K562 (cell line): Measurements from ENCODE around the gene SPAG7. TPM values are rescaled to one million over a fixed set of nuclear protein-coding genes. Genes with fewer than 3 reads are reported as not detected.

ENCODE experiments used
- ARID4B ChIP-seq: sonication (generic); formaldehyde crosslinking; IDR thresholded peaks from 2 replicates; pipeline ENCODE4 v1.8.0; 2022; ENCODE audit warnings: mild to moderate bottlenecking, missing genetic modification reagents
- CTCF ChIP-seq, 3 experiments: IDR thresholded peaks in 2 of 3; conservative IDR thresholded peaks in 1 of 3; 2 replicates each; pipeline ENCODE4 v1.5.1; 2011 to 2012; ENCODE audit warnings: low read length in 3 of 3, mild to moderate bottlenecking in 3 of 3, control low read depth in 2 of 3, improper control_type of control experiment in 1 of 3, inconsistent platforms in 1 of 3, low read depth in 1 of 3, mixed read lengths in 1 of 3, moderate library complexity in 1 of 3; ENCODE audit not compliant: insufficient read depth in 2 of 3
- HBP1 ChIP-seq: fragments of 450-650 bp; formaldehyde crosslinking; IDR thresholded peaks from 2 replicates; pipeline ENCODE4 v1.4.0; 2022; ENCODE audit warnings: missing genetic modification characterization
- HLTF ChIP-seq: fragments of 450-650 bp; IDR thresholded peaks from 2 replicates; pipeline ENCODE4 v1.6.1; 2016
- RBM22 ChIP-seq: fragments of 200-400 bp; formaldehyde crosslinking; IDR thresholded peaks from 2 replicates; pipeline ENCODE4 v1.6.1; 2018; ENCODE audit warnings: low read length, low read depth; ENCODE audit not compliant: poor library complexity, severe bottlenecking
- SMAD1 ChIP-seq: fragments of 150-350 bp; IDR thresholded peaks from 2 replicates; pipeline ENCODE4 v1.6.1; 2014; ENCODE audit warnings: low read length, low read depth; ENCODE audit not compliant: partially characterized antibody
- SRSF1 ChIP-seq: fragments of 200-400 bp; formaldehyde crosslinking; IDR thresholded peaks from 2 replicates; pipeline ENCODE4 v1.6.1; 2017; ENCODE audit warnings: mild to moderate bottlenecking, low read depth, low read length, moderate library complexity
- ZNF174 ChIP-seq: fragments of 250-450 bp; sonication (Bioruptor Pico); IDR thresholded peaks from 2 replicates; pipeline ENCODE4 v1.4.0; 2020; ENCODE audit warnings: mild to moderate bottlenecking
- ZNF263 ChIP-seq: sonication (generic); formaldehyde crosslinking; IDR thresholded peaks from 2 replicates; pipeline ENCODE4 v1.8.0; 2022; ENCODE audit warnings: mild to moderate bottlenecking, missing genetic modification reagents, borderline replicate concordance
- ZNF354B ChIP-seq: fragments of 250-450 bp; sonication (Bioruptor Pico); IDR thresholded peaks from 2 replicates; pipeline ENCODE4 v1.4.0; 2020
- ZNF668 ChIP-seq: fragments of 250-450 bp; sonication (Bioruptor Pico); IDR thresholded peaks from 2 replicates; pipeline ENCODE4 v1.8.0; 2022; ENCODE audit warnings: mild to moderate bottlenecking, inconsistent platforms
- ZNF79 ChIP-seq: fragments of 250-450 bp; sonication (Bioruptor Pico); IDR thresholded peaks from 2 replicates; pipeline ENCODE4 v1.4.0; 2020; ENCODE audit warnings: low read depth, mild to moderate bottlenecking, moderate library complexity
- polyA plus RNA-seq, 8 experiments: library from polyadenylated mRNA; depleted of rRNA in 4 of 8; stranded (reverse) in 5 of 8; unstranded in 3 of 8; fragments of >200 nt; fragmentation: Nextera tagmentation in 2 of 8; fragmentation: Illumina TruSeq in 1 of 8; extraction: Ambion mirVana in 2 of 8; extraction: Trizol in 1 of 8; gene quantifications; 2 replicates each; pipeline versions ENCODE4 v1.2.1 to v1.2.3, GENCODE V29; 2011 to 2014; ENCODE audit warnings: inconsistent platforms in 1 of 8, missing spikeins in 1 of 8
- total RNA-seq, 7 experiments: library from RNA; depleted of rRNA in 6 of 7; stranded (reverse); fragments of >200 nt in 6 of 7; fragmentation: Illumina TruSeq in 2 of 7; extraction: Trizol in 2 of 7; gene quantifications; 2 replicates each; pipeline versions ENCODE4 v1.2.1 to v1.2.3, GENCODE V29; 2011 to 2021; ENCODE audit warnings: low replicate concordance in 1 of 7
- TF ChIP-seq, protein P1 (sequence below): sonication (generic); formaldehyde crosslinking; IDR thresholded peaks from 2 replicates; pipeline ENCODE4 v1.8.0; 2022; ENCODE audit warnings: mild to moderate bottlenecking, missing genetic modification reagents
- TF ChIP-seq, protein P2 (sequence below), 2 experiments: IDR thresholded peaks; 2 replicates each; pipeline ENCODE4 v1.6.1; 2011; ENCODE audit warnings: borderline replicate concordance in 1 of 2, control low read depth in 1 of 2, low read depth in 1 of 2, low read length in 1 of 2, mild to moderate bottlenecking in 1 of 2, mixed read lengths in 1 of 2, moderate library complexity in 1 of 2; ENCODE audit not compliant: insufficient read depth in 1 of 2, insufficient read length in 1 of 2, poor library complexity in 1 of 2, severe bottlenecking in 1 of 2; ENCODE audit errors: extremely low read depth in 1 of 2

Gene SPAG7
- total and polyA plus RNA-seq, 9 of the 15 experiments (the other 6 are each of a cell fraction or from before 2014, with no cell fraction given) = 5.6 to 53.5 (median 36.3) TPM

DNA sequence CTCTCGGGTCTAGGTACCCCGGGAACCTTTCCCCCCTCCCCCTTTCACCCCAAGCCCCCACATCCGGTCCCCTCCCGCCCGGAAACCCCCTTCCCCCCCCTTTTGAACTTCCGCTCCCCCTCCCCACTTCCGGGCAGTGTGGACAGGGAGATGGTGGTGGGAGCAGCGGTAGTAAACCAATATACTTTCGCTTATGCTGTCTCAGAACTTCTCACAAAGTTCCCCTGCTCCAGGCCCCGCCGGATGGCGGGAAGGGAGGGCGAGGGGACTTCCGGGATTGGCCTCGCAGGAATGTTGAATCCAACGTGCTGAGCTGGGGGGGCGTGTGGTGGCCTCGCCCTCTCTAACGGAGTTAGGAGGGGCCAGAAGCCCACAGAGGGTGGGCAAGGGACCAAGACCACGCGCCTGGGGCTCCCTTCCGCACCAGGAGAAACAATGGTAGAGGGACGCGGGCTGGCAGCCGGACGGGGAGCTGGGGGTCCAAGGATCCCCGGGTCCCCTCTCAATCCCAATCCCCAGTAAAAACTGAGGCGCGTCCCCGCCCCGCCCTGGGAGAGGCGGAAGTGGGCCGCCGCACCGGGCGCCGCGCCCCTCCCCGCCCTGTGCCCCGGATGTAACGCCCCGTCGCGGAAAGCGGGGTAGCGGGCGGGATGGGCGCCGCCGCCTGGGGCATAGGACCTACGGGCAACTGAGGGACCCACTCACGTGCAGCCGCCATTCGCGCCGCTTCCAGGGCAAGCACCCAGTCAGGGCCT, 20.0 kb downstream of the SPAG7 start (continued):
- no peak for TF ChIP-seq ZNF263 (CRISPR knock-in tag)
- TF ChIP-seq, protein P1, sequence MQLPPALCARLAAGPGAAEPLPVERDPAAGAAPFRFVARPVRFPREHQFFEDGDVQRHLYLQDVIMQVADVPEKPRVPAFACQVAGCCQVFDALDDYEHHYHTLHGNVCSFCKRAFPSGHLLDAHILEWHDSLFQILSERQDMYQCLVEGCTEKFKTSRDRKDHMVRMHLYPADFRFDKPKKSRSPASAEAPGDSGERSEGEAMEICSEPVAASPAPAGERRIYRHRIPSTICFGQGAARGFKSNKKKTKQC (CRISPR knock-in tag) = no peak; the same call in 1 of the 2 replicates
- no peak for TF ChIP-seq SRSF1
- TF ChIP-seq HLTF = no peak
- peak; percentile 70; the same call in 1 of the 2 replicates for TF ChIP-seq ARID4B (CRISPR knock-in tag)
- no peak for TF ChIP-seq ZNF79 (CRISPR knock-in tag)
- TF ChIP-seq ZNF354B (CRISPR knock-in tag) = no peak
- TF ChIP-seq RBM22 = peak; percentile 91
- TF ChIP-seq ZNF668 = no peak
- no peak for TF ChIP-seq CTCF (IDR thresholded peaks at IDR 0.05 in 2 of 3, conservative IDR thresholded peaks at IDR 0.05 in 1 of 3; ENCODE audit: insufficient read depth in 2 of 3, low read depth in 1 of 3, low read length in 3 of 3)
- TF ChIP-seq, protein P2, sequence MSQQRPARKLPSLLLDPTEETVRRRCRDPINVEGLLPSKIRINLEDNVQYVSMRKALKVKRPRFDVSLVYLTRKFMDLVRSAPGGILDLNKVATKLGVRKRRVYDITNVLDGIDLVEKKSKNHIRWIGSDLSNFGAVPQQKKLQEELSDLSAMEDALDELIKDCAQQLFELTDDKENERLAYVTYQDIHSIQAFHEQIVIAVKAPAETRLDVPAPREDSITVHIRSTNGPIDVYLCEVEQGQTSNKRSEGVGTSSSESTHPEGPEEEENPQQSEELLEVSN (IDR thresholded peaks at IDR 0.05; ENCODE audit: borderline replicate concordance in 1 of 2, extremely low read depth in 1 of 2, insufficient read depth in 1 of 2, insufficient read length in 1 of 2, low read depth in 1 of 2, low read length in 1 of 2, poor library complexity in 1 of 2, severe bottlenecking in 1 of 2) = peak in 1 of 2 experiments; percentile 39
- no peak for TF ChIP-seq SMAD1
- TF ChIP-seq HBP1 (CRISPR knock-in tag) = no peak
- no peak for TF ChIP-seq ZNF174 (CRISPR knock-in tag)
